NCI-H2196 (cell line): ENCODE measurements around the gene EOLA2.
"Not testable (repeated sequence)": the region's sequence is repeated elsewhere in the genome, so short reads cannot be mapped to it uniquely, and the experiment has no call there.

Experiments
- DNase-seq: peaks from one replicate; lab custom pipeline; 2025; ENCODE audit not compliant: unreplicated experiment; lab: John Stamatoyannopoulos, UW

Gene EOLA2

GRCh38 chrX:149938427-149938880 lies at the start of gene EOLA2:
Gene EOLA2 (minus strand): TSS chrX:149938491. CDS start chrX:149933874, 4,617 bp downstream.
- DNase-seq: peak; percentile 91

GRCh38 chrX:149987613-149988012 lies 49.3 kb upstream of the EOLA2 start:
- DNase-seq: no peak

GRCh38 chrX:149984411-149984810 lies 46.1 kb upstream of the EOLA2 start:
- no peak for DNase-seq

GRCh38 chrX:149982310-149982709 lies 44.0 kb upstream of the EOLA2 start:
- no peak for DNase-seq

GRCh38 chrX:149979126-149979644 lies 40.9 kb upstream of the EOLA2 start:
- no peak for DNase-seq

- DNase-seq: peak; percentile 42
Observed at GRCh38 chrX:149962859-149963757, 24.8 kb upstream of the EOLA2 start.

- DNase-seq: no peak
Observed at GRCh38 chrX:149962010-149962409, 23.7 kb upstream of the EOLA2 start.

- no peak for DNase-seq
Observed at GRCh38 chrX:149961572-149961971, 23.3 kb upstream of the EOLA2 start.

GRCh38 chrX:149950681-149951080 lies 12.4 kb upstream of the EOLA2 start:
- peak; percentile 5 for DNase-seq

GRCh38 chrX:149949743-149950436 lies 11.6 kb upstream of the EOLA2 start:
- no peak for DNase-seq

GRCh38 chrX:149948016-149948415 lies 9.7 kb upstream of the EOLA2 start:
- no peak for DNase-seq

GRCh38 chrX:149946932-149947331 lies 8.6 kb upstream of the EOLA2 start:
- DNase-seq: not testable (repeated sequence)

GRCh38 chrX:149945820-149946219 lies 7.5 kb upstream of the EOLA2 start:
- not testable (repeated sequence) for DNase-seq

GRCh38 chrX:149945087-149945670 lies 6.9 kb upstream of the EOLA2 start:
- DNase-seq: not testable (repeated sequence)

- DNase-seq: not testable (repeated sequence)
Observed at GRCh38 chrX:149940674-149941024, 2.4 kb upstream of the EOLA2 start.

GRCh38 chrX:149939905-149940673 lies 1.8 kb upstream of the EOLA2 start:
- DNase-seq: peak; percentile 83

- no peak for DNase-seq
Observed at GRCh38 chrX:149939655-149939904, 1.3 kb upstream of the EOLA2 start.

- DNase-seq: peak; percentile 88
Observed at GRCh38 chrX:149938881-149939654, 777 bp upstream of the EOLA2 start.

- DNase-seq: no peak
Observed at GRCh38 chrX:149937871-149938426, 342 bp downstream of the EOLA2 start.

- DNase-seq: not testable (repeated sequence)
Observed at GRCh38 chrX:149937328-149937727, 963 bp downstream of the EOLA2 start.
